Skeletal muscle tissue (tissue), 5 donors: ENCODE measurements around the gene FRAT2. TPM values are rescaled to one million over a fixed set of nuclear protein-coding genes. Genes with fewer than 3 reads are reported as not detected.
"Not testable (repeated sequence)": the region's sequence is repeated elsewhere in the genome, so short reads cannot be mapped to it uniquely, and the experiment has no call there.

Source experiments
- H3K27ac ChIP-seq: one replicate; pipeline ENCODE4 v1.7.0; 2013; ENCODE audit warnings: mild to moderate bottlenecking, low read depth, low read length, inconsistent platforms
- H3K27me3 ChIP-seq, 3 donors: one replicate each; pipeline ENCODE4 v1.7.0; 2013; ENCODE audit warnings: low read length in 3 of 3; ENCODE audit not compliant: control insufficient read depth in 3 of 3, insufficient read depth in 3 of 3
- H3K36me3 ChIP-seq, 3 donors: one replicate each; pipeline ENCODE4 v1.7.0; 2013; ENCODE audit warnings: low read length in 3 of 3; ENCODE audit not compliant: control insufficient read depth in 3 of 3, insufficient read depth in 3 of 3
- H3K4me1 ChIP-seq, 3 donors: one replicate each; pipeline ENCODE4 v1.7.0; 2013; ENCODE audit warnings: low read length in 3 of 3, mild to moderate bottlenecking in 3 of 3; ENCODE audit not compliant: control insufficient read depth in 3 of 3, insufficient read depth in 3 of 3
- H3K4me3 ChIP-seq, 3 donors: one replicate each; pipeline ENCODE4 v1.7.0; 2013; ENCODE audit warnings: low read length in 3 of 3
- H3K9ac ChIP-seq, 3 donors: one replicate each; pipeline ENCODE4 v1.7.0; 2013; ENCODE audit warnings: low read length in 3 of 3, mild to moderate bottlenecking in 3 of 3, moderate library complexity in 2 of 3, low read depth in 1 of 3
- H3K9me3 ChIP-seq, 3 donors: one replicate each; pipeline ENCODE4 v1.7.0; 2013; ENCODE audit warnings: low read length in 3 of 3; ENCODE audit not compliant: control insufficient read depth in 3 of 3
- small RNA-seq: library from RNA; depleted of rRNA; stranded (forward); fragments of <200 nt; gene quantifications from one replicate; pipeline ENCODE3, GENCODE V24; 2014
- total RNA-seq: library from RNA; depleted of rRNA; stranded (reverse); fragments of >200 nt; gene quantifications from one replicate; pipeline ENCODE4 v1.2.3, GENCODE V29; 2014
- donor health status: Osteomylitis.

Gene FRAT2
- total RNA-seq, 1 donor from 2014 or later, result 8.9 TPM

DNA sequence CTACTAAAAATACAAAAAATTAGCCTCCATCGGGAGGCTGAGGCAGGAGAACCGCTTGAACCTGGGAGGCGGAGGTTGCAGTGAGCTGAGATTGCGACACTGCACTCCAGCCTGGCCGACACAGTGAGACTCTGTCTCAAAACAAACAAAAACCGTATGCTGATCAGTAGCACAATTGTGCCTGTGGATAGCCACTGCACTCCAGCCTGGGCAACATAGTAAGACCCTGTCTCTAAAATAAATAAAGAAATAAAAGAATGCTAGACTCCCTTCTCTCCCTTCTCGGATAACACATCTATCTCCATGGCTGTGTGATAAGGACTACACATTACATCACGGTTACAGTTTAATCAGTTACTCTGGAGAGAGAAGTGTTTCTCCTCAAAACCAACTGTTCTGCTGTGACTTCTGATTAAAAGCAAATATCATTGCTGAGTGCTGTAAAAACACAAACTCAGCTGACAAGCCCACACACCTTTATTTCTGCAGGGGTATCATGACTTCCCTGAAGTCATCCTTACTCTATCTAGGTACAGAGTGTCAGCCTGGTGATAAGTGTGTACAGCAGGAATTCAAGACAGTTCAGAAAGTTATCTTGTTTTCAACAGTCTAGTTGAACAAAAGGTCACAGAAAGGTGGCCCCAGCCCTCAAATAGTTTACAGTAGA, 36.8 kb downstream of the FRAT2 start:
- H3K4me3 ChIP-seq, result no peak overlapping the region
- no peak overlapping the region for H3K27ac ChIP-seq
- H3K4me1 ChIP-seq, result no peaks in the 10 kb centered on the region
- no peaks in the 10 kb centered on the region for H3K9me3 ChIP-seq
- no peak overlapping the region for H3K9ac ChIP-seq
- H3K36me3 ChIP-seq, result no peaks in the 10 kb centered on the region
- no peaks in the 10 kb centered on the region for H3K27me3 ChIP-seq

DNA sequence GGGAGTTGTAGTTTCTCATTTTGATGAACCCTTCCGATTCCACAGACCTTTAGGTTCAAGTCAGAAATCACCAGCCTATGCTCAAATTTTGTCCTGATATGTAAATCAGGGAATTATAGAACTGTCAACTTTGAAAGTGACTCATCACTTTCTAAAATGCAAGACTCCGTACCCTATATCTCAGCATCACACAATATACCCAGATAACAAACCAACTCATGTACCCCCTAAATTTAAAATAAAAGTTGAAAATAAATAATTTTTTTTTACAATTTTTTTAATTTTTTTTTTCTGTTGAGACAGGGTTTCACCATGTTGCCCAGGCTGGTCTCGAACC, 41.7 kb downstream of the FRAT2 start:
- H3K4me3 ChIP-seq, result peak overlapping the region in 1 of 3 donors; percentile 9
- H3K9me3 ChIP-seq, result no peaks in the 10 kb centered on the region
- no peaks in the 10 kb centered on the region for H3K27me3 ChIP-seq
- H3K36me3 ChIP-seq, result no peaks in the 10 kb centered on the region
- H3K4me1 ChIP-seq, result peaks cover 5 to 7% (median 6%) of the 10 kb centered on the region in 3 donors
- no peak overlapping the region for H3K27ac ChIP-seq
- H3K9ac ChIP-seq, result no peak overlapping the region

DNA sequence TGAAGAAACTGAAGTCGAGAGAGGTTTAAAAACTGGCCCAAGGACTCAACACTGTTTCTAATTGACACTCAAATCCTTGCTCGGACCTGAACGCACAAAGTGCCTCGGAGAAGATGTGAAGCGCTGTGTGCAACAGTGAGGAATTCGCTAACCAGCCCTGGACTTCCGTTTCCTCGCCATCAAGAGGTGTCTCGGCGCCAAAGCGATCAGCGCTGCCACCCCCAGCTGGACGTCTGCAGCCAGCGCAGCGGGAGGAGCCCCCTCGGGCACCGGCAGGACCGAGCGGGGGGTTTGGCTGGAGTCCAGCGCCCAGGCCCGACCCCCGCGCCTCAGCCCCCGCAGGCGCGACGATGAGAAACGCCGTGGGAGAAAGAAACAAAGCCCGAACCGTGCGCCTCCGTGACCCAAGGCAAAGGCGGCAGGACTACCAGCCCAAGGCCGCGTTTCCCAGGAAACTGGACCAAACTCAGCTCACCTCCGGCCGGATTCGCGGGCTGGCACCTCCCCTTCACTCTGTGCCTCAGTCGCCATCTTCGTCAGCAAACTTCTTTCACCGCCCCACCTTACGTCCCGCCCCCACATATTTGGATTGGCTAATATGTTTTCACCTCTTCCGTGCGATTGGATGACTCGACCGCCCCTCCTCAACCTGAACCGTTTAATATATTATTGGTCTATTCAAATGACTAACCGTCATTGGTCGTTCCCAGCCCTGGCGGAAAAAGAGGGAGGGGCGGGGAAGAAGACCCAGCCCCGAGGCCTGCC, 42.2 kb downstream of the FRAT2 start, which contains the start of gene ARHGAP19:
Gene ARHGAP19, minus strand, starts transcription at position 541 of the 765 bp plus-strand sequence. Its CDS starts 10 bp downstream, at position 531.
- no peaks in the 10 kb centered on the region for H3K27me3 ChIP-seq
- peaks cover 5 to 7% (median 6%) of the 10 kb centered on the region in 3 donors for H3K4me1 ChIP-seq
- H3K36me3 ChIP-seq, result peaks cover 0 to 3% (median 0%) of the 10 kb centered on the region in 3 donors
- peak within 1 kb of the TSS; percentile 90 for H3K27ac ChIP-seq
- H3K9me3 ChIP-seq, result no peaks in the 10 kb centered on the region
- H3K4me3 ChIP-seq, result peak within 1 kb of the TSS; percentile 90 to 95 (median 95)
- H3K9ac ChIP-seq, result peak within 1 kb of the TSS; percentile 88 to 92 (median 89)

DNA sequence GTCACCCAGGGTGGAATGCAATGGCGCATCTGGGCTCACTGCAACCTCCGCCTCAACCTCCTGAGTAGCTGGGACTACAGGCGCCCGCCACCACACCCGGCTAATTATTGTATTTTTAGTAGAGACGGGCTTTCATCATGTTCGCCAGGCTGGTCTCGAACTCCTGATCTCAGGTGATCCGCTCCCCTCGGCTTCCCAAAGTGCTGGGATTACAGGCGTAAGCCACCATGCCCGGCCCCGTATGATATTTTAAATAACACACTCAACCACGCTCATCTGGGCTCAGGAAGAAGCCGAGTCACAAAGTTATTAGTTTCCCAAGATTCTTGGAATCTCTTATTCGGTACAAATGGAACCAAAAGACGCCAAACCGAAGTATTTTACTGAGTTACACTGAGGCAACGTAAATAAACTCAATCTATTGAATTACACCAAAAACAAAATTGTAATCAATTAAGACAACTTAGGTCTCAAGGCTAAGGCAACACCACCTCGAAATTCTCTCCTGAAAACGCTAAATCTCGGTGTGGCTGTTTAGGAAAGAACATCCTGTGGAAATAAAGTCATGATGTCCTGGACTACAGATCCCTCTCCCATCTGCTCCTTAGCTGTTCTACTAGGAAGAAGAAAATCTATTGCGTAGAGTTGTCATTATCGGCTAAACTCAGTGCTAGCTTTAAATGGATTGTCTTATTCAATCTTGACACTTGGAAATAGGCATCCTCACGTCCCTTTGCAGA, 43.0 kb downstream of the FRAT2 start:
- Histone ChIP-seq H3K9me3 (no peaks in the 10 kb centered on the region), H3K36me3 (peaks cover 0 to 3% (median 0%) of the 10 kb centered on the region in 3 donors), H3K4me3 (peak overlapping the region; percentile 90 to 95 (median 95)), H3K27me3 (no peaks in the 10 kb centered on the region), H3K27ac (peak overlapping the region; percentile 90), H3K9ac (peak overlapping the region; percentile 88 to 92 (median 89)), H3K4me1 (peaks cover 5 to 7% (median 6%) of the 10 kb centered on the region in 3 donors)

DNA sequence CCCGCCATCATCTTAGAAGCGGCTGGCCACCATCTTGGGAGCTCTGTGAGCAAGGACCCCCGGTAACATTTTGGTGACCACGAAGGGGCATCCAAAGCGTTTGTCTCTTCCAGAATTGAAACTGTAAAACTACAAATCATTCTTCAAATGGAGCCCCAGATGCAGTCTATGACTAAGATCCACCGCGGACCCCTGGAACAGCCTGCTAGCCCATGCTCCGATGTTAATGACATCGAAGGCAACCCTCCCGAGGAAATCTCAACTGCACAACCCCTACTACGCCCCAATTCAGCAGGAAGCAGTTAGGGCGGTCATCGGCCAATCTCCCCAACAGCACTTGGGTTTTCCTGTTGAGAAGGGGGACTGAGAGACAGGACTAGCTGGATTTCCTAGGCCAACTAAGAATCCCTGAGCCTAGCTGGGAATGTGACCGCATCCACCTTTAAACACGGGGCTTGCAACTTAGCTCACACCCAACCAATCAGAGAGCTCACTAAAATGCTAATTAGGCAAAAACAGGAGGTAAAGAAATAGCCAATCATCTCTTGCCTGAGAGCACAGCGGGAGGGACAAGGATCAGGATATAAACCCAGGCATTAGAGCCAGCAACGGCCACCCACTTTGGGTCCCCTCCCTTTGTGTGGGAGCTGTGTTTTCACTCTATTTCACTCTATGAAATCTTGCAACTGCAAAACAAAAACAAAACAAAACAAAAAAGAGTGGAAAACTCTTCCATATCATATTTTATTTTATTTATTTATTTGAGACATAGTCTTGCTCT, 43.8 kb downstream of the FRAT2 start:
- H3K9ac ChIP-seq, H3K27me3 ChIP-seq, H3K27ac ChIP-seq, H3K9me3 ChIP-seq, H3K4me1 ChIP-seq, H3K4me3 ChIP-seq, H3K36me3 ChIP-seq: not testable (repeated sequence)

DNA sequence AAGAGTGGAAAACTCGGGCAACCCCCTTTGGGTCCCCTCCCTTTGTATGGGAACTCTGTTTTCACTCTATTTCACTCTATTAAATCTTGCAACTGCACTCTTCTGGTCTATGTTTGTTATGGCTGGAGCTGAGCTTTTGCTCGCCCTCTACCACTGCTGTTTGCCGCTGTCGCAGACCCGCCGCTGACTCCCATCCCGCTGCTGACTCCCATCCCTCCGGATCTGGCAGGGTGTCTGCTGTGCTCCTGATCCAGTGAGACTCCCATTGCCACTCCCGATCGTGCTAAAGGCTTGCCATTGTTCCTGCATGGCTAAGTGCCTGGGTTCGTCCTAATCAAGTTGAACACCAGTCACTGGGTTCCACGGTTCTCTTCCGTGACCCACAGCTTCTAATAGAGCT, 44.5 kb downstream of the FRAT2 start:
- not testable (repeated sequence) for H3K9ac ChIP-seq, H3K4me1 ChIP-seq, H3K27ac ChIP-seq, H3K4me3 ChIP-seq, H3K36me3 ChIP-seq, H3K9me3 ChIP-seq, H3K27me3 ChIP-seq

Small RNA genes within 50 kb of the gene (small RNA-seq; reads per million reads assigned to genes)
- not detected for gene RF00017

Other genes with a start within 250 kb of the FRAT2 start
- gene SLIT1, start 148.8 kb downstream of the FRAT2 start, total RNA-seq, result under 0.01 TPM
- gene ARHGAP19, start 42.1 kb downstream of the FRAT2 start, total RNA-seq, result 13.0 TPM
- 2.1 TPM for gene FRAT1, start 15.5 kb downstream of the FRAT2 start, total RNA-seq
- gene RRP12, start 66.6 kb upstream of the FRAT2 start, total RNA-seq, result 15.1 TPM
- 57.9 TPM for gene PGAM1, start 91.5 kb upstream of the FRAT2 start, total RNA-seq
- gene EXOSC1, start 111.3 kb upstream of the FRAT2 start, total RNA-seq, result 27.1 TPM
- gene ZDHHC16, start 111.4 kb upstream of the FRAT2 start, total RNA-seq, result 32.4 TPM
- 47.0 TPM for gene MMS19, start 163.7 kb upstream of the FRAT2 start, total RNA-seq
- 8.4 TPM for gene UBTD1, start 164.2 kb upstream of the FRAT2 start, total RNA-seq
- gene ANKRD2, start 238.1 kb upstream of the FRAT2 start, total RNA-seq, result 8.9 TPM
- gene HOGA1, start 249.7 kb upstream of the FRAT2 start, total RNA-seq, result 1.6 TPM